Activated naive CD8-positive, alpha-beta T cell treated with anti-CD3 and anti-CD28 coated beads, Interleukin-2, amount 10 ng/mL, durations not matched to agents 7 days and 5 days (primary cell): ENCODE measurements around the gene CCDC183. TPM values are rescaled to one million over a fixed set of nuclear protein-coding genes. Genes with fewer than 3 reads are reported as not detected.

Source experiments
- ATAC-seq: fragments of 150-1000 bp; cut with Tn5 transposase; one replicate; pipeline ENCODE4 v1.10.0; 2021; ENCODE audit warnings: low read depth, moderate library complexity
- POLR2A ChIA-PET: fragments of 350-600 bp; sonication (Branson Sonifier 250); formaldehyde crosslinking; loops from one replicate; lab custom pipeline; 2021; ENCODE audit warnings: antibody characterized with exemption; lab: Charles Lee
- DNase-seq: peaks from one replicate; pipeline ENCODE4 v3.0.0; 2021
- H3K27ac Mint-ChIP-seq: one replicate; pipeline ENCODE4 v1.8.0; 2022; ENCODE audit warnings: mild to moderate bottlenecking, mixed read lengths
- H3K27me3 Mint-ChIP-seq: one replicate; pipeline ENCODE4 v1.8.0; 2022; ENCODE audit warnings: mild to moderate bottlenecking, moderate library complexity, mixed read lengths
- H3K36me3 Mint-ChIP-seq: one replicate; pipeline ENCODE4 v1.8.0; 2021; ENCODE audit warnings: mild to moderate bottlenecking, mixed read lengths
- H3K4me1 Mint-ChIP-seq: one replicate; pipeline ENCODE4 v1.8.0; 2021; ENCODE audit warnings: mixed read lengths
- H3K4me3 Mint-ChIP-seq: one replicate; pipeline ENCODE4 v1.8.0; 2022; ENCODE audit warnings: mild to moderate bottlenecking, moderate library complexity, mixed read lengths
- H3K9me3 Mint-ChIP-seq: one replicate; pipeline ENCODE4 v1.8.0; 2021; ENCODE audit warnings: mixed read lengths
- total RNA-seq, 2 experiments: library from RNA; stranded (reverse); gene quantifications; one replicate each; pipeline ENCODE4 v1.2.3, GENCODE V29; 2021

The CCDC183 gene
- total RNA-seq, 2 experiments from 2014 or later: 1.7 to 2.2 TPM

- no peaks in the 10 kb centered on the region for H3K9me3 Mint-ChIP-seq
- H3K36me3 Mint-ChIP-seq: peaks cover 5% of the 10 kb centered on the region
- no peak for DNase-seq
- peak; percentile 19 for ATAC-seq
- H3K4me1 Mint-ChIP-seq: peaks cover 3% of the 10 kb centered on the region
- H3K27me3 Mint-ChIP-seq: no peaks in the 10 kb centered on the region
- no peak overlapping the region for H3K27ac Mint-ChIP-seq
- POLR2A ChIA-PET: interaction anchor here (1.1 kb wide), 1 partner anchor 14 kb away, joined by 5 read pairs; the partner anchor contains the start of gene RABL6
- no peak overlapping the region for H3K4me3 Mint-ChIP-seq
These were observed 25.1 kb downstream of the CCDC183 start for GRCh38 chr9:136820971-136821825.

- H3K4me1 Mint-ChIP-seq: peaks cover 2% of the 10 kb centered on the region
- H3K36me3 Mint-ChIP-seq: peaks cover 3% of the 10 kb centered on the region
- ATAC-seq (no peak), DNase-seq (no peak)
- POLR2A ChIA-PET: interaction anchor here (0.6 kb wide), 2 partner anchors 202 to 593 kb away, joined by 3 to 4 read pairs; no protein-coding TSS in a partner anchor
- H3K9me3 Mint-ChIP-seq: no peaks in the 10 kb centered on the region
- H3K27me3 Mint-ChIP-seq: no peaks in the 10 kb centered on the region
- H3K27ac Mint-ChIP-seq: no peak overlapping the region
- no peak overlapping the region for H3K4me3 Mint-ChIP-seq
These were observed 25.8 kb downstream of the CCDC183 start for GRCh38 chr9:136821826-136822544.

- POLR2A ChIA-PET: interaction anchor here (0.6 to 1.5 kb wide), 3 partner anchors 11 to 417 kb away, joined by 3 to 7 read pairs (median 3); partner anchors contain the start of gene TUBB4B
- no peaks in the 10 kb centered on the region for H3K4me1 Mint-ChIP-seq
- H3K9me3 Mint-ChIP-seq: no peaks in the 10 kb centered on the region
- H3K27ac Mint-ChIP-seq: no peak overlapping the region
- H3K36me3 Mint-ChIP-seq: peaks cover 1% of the 10 kb centered on the region
- no peaks in the 10 kb centered on the region for H3K27me3 Mint-ChIP-seq
- ATAC-seq (no peak), DNase-seq (no peak)
- no peak overlapping the region for H3K4me3 Mint-ChIP-seq
These were observed 27.3 kb downstream of the CCDC183 start for GRCh38 chr9:136823136-136824046.

- no peak for ATAC-seq
- no peak overlapping the region for H3K4me3 Mint-ChIP-seq
- no peaks in the 10 kb centered on the region for H3K36me3 Mint-ChIP-seq
- H3K9me3 Mint-ChIP-seq: no peaks in the 10 kb centered on the region
- no peak for DNase-seq
- H3K27me3 Mint-ChIP-seq: no peaks in the 10 kb centered on the region
- POLR2A ChIA-PET: interaction anchor here (1.5 kb wide), 1 partner anchor 12 kb away, joined by 7 read pairs; no protein-coding TSS in a partner anchor
- H3K27ac Mint-ChIP-seq: no peak overlapping the region
- no peaks in the 10 kb centered on the region for H3K4me1 Mint-ChIP-seq
These were observed 28.5 kb downstream of the CCDC183 start for GRCh38 chr9:136824496-136825225.

GRCh38 chr9:136825295-136826187 lies 29.4 kb downstream of the CCDC183 start:
- no peaks in the 10 kb centered on the region for H3K27me3 Mint-ChIP-seq
- ATAC-seq: no peak
- H3K36me3 Mint-ChIP-seq: no peaks in the 10 kb centered on the region
- POLR2A ChIA-PET: interaction anchor here (1.5 kb wide), 1 partner anchor 13 kb away, joined by 7 read pairs; no protein-coding TSS in a partner anchor
- H3K9me3 Mint-ChIP-seq: no peaks in the 10 kb centered on the region
- H3K4me3 Mint-ChIP-seq: no peak overlapping the region
- no peak for DNase-seq
- no peaks in the 10 kb centered on the region for H3K4me1 Mint-ChIP-seq
- no peak overlapping the region for H3K27ac Mint-ChIP-seq

GRCh38 chr9:136826188-136826541 lies 30.0 kb downstream of the CCDC183 start:
- H3K4me3 Mint-ChIP-seq: no peak overlapping the region
- H3K4me1 Mint-ChIP-seq: no peaks in the 10 kb centered on the region
- H3K36me3 Mint-ChIP-seq: no peaks in the 10 kb centered on the region
- ATAC-seq (no peak), DNase-seq (no peak)
- POLR2A ChIA-PET: no interaction called here
- H3K27ac Mint-ChIP-seq: no peak overlapping the region
- no peaks in the 10 kb centered on the region for H3K27me3 Mint-ChIP-seq
- no peaks in the 10 kb centered on the region for H3K9me3 Mint-ChIP-seq

- H3K4me3 Mint-ChIP-seq: no peak overlapping the region
- POLR2A ChIA-PET: no interaction called here
- H3K27me3 Mint-ChIP-seq: no peaks in the 10 kb centered on the region
- no peak overlapping the region for H3K27ac Mint-ChIP-seq
- H3K4me1 Mint-ChIP-seq: no peaks in the 10 kb centered on the region
- DNase-seq: no peak
- H3K9me3 Mint-ChIP-seq: no peaks in the 10 kb centered on the region
- no peak for ATAC-seq
- no peaks in the 10 kb centered on the region for H3K36me3 Mint-ChIP-seq
These were observed 30.8 kb downstream of the CCDC183 start for GRCh38 chr9:136826703-136827582.

GRCh38 chr9:136827794-136828473 lies 31.8 kb downstream of the CCDC183 start:
- POLR2A ChIA-PET: no interaction called here

GRCh38 chr9:136828474-136829140 lies 32.5 kb downstream of the CCDC183 start:
- no peak for DNase-seq
- no peaks in the 10 kb centered on the region for H3K36me3 Mint-ChIP-seq
- no peak overlapping the region for H3K27ac Mint-ChIP-seq
- no peaks in the 10 kb centered on the region for H3K9me3 Mint-ChIP-seq
- H3K4me3 Mint-ChIP-seq: no peak overlapping the region
- ATAC-seq: no peak
- H3K27me3 Mint-ChIP-seq: no peaks in the 10 kb centered on the region
- POLR2A ChIA-PET: no interaction called here
- H3K4me1 Mint-ChIP-seq: no peaks in the 10 kb centered on the region

More at GRCh38 chr9:136827794-136828473, 31.8 kb downstream of the CCDC183 start:
- H3K4me3 Mint-ChIP-seq: no peak overlapping the region
- no peaks in the 10 kb centered on the region for H3K4me1 Mint-ChIP-seq
- H3K36me3 Mint-ChIP-seq: no peaks in the 10 kb centered on the region
- H3K9me3 Mint-ChIP-seq: no peaks in the 10 kb centered on the region
- no peak for ATAC-seq
- no peaks in the 10 kb centered on the region for H3K27me3 Mint-ChIP-seq
- no peak overlapping the region for H3K27ac Mint-ChIP-seq
- DNase-seq: no peak

GRCh38 chr9:136829412-136829811 lies 33.3 kb downstream of the CCDC183 start:
- Mint-ChIP-seq H3K27ac (no peak overlapping the region), H3K9me3 (no peaks in the 10 kb centered on the region), H3K4me1 (no peaks in the 10 kb centered on the region), H3K4me3 (no peak overlapping the region), H3K27me3 (no peaks in the 10 kb centered on the region), H3K36me3 (no peaks in the 10 kb centered on the region)
- ATAC-seq (no peak), DNase-seq (no peak)
- POLR2A ChIA-PET: no interaction called here
